Endothelial cell of umbilical vein (primary cell): ENCODE data around the gene CA5A. TPM values are rescaled to one million over a fixed set of nuclear protein-coding genes. Genes with fewer than 3 reads are reported as not detected.

Source experiments
- BruUV-seq: library from RNA; stranded (reverse); fragments of 400-500 nt; replicated peaks from 2 replicates; lab custom pipeline; 2021; lab: Mats Ljungman, UMichigan
- CTCF ChIA-PET: fragments of 300-600, 350-600 bp; sonication (Branson Sonifier 250); formaldehyde crosslinking; loops from one replicate; lab custom pipeline; 2021; ENCODE audit warnings: antibody characterized with exemption, inconsistent platforms; lab: Charles Lee
- POLR2A ChIA-PET: fragments of 300-600, 350-600 bp; sonication (Branson Sonifier 250); formaldehyde crosslinking; loops from one replicate; lab custom pipeline; 2021; ENCODE audit warnings: antibody characterized with exemption, inconsistent platforms; lab: Charles Lee
- DNase-seq: peaks from one replicate; pipeline ENCODE4 v3.0.0-alpha.2; 2011; ENCODE audit warnings: low read depth, low spot score
- FAIRE-seq: peaks from 2 replicates; lab custom pipeline; 2011; peaks lifted over from hg19 to GRCh38; lab: Jason Lieb, UNC
- H2AFZ ChIP-seq: 2 replicates; pipeline ENCODE4 v1.6.0; 2012; ENCODE audit warnings: low read depth, low read length, control low read depth, inconsistent platforms
- H3K27ac ChIP-seq: 2 replicates; pipeline ENCODE4 v1.5.1; 2011; ENCODE audit warnings: low read depth, mild to moderate bottlenecking, control low read depth, low read length, moderate library complexity; ENCODE audit not compliant: insufficient read depth
- H3K27me3 ChIP-seq, 2 experiments: 2 replicates each; pipeline versions ENCODE4 v1.6.0 to v1.6.1; 2011; ENCODE audit warnings: low read length in 2 of 2, mixed read lengths in 1 of 2; ENCODE audit not compliant: control insufficient read depth in 2 of 2, insufficient read depth in 2 of 2
- H3K36me3 ChIP-seq, 2 experiments: 2 replicates in 1 of 2; 3 replicates in 1 of 2; pipeline ENCODE4 v1.5.1; 2011; ENCODE audit warnings: low read length in 2 of 2, mild to moderate bottlenecking in 1 of 2, moderate library complexity in 1 of 2; ENCODE audit not compliant: control insufficient read depth in 2 of 2, insufficient read depth in 2 of 2; ENCODE audit errors: extremely low read depth in 1 of 2
- H3K4me1 ChIP-seq: 3 replicates; pipeline ENCODE4 v1.5.1; 2011; ENCODE audit warnings: mild to moderate bottlenecking, low read length; ENCODE audit not compliant: control insufficient read depth, insufficient read depth; ENCODE audit errors: extremely low read depth
- H3K4me2 ChIP-seq: 2 replicates; pipeline ENCODE4 v1.6.1; 2011; ENCODE audit warnings: low read length, control low read depth, mixed read lengths; ENCODE audit not compliant: insufficient read depth
- H3K4me3 ChIP-seq, 3 experiments: fragments of 200-600 bp in 1 of 3; sonication (generic), shearing (Covaris generic) in 1 of 3; replicated peaks in 1 of 3; 2 replicates each; pipeline ENCODE4 v1.5.1; 2011 to 2016; ENCODE audit warnings: control low read depth in 3 of 3, low read length in 3 of 3, mild to moderate bottlenecking in 2 of 3, inconsistent platforms in 1 of 3, low read depth in 1 of 3, moderate library complexity in 1 of 3; ENCODE audit not compliant: insufficient read depth in 1 of 3
- H3K79me2 ChIP-seq: 2 replicates; pipeline ENCODE4 v1.6.0; 2012; ENCODE audit warnings: low read length, inconsistent platforms; ENCODE audit not compliant: control insufficient read depth, insufficient read depth
- H3K9ac ChIP-seq: replicated peaks from 2 replicates; pipeline ENCODE3; 2011; ENCODE audit warnings: low read length, control low read depth; ENCODE audit not compliant: insufficient read depth; ENCODE audit errors: extremely low read depth
- H3K9me1 ChIP-seq: replicated peaks from 3 replicates; pipeline ENCODE4 v1.6.0; 2011; ENCODE audit warnings: mild to moderate bottlenecking, low read length; ENCODE audit not compliant: control insufficient read depth, insufficient read depth; ENCODE audit errors: extremely low read depth
- H3K9me3 ChIP-seq: replicated peaks from 2 replicates; pipeline ENCODE4 v1.5.1; 2012; ENCODE audit warnings: low read length, inconsistent platforms; ENCODE audit not compliant: control insufficient read depth, insufficient read depth
- H4K20me1 ChIP-seq: replicated peaks from 2 replicates; pipeline ENCODE3; 2011; ENCODE audit warnings: mild to moderate bottlenecking, low read length; ENCODE audit not compliant: control insufficient read depth, insufficient read depth; ENCODE audit errors: extremely low read depth
- EZH2 ChIP-seq: IDR thresholded peaks from 2 replicates; pipeline ENCODE4 v1.6.1; 2012; ENCODE audit warnings: borderline replicate concordance, low read depth, mild to moderate bottlenecking, moderate library complexity, low read length, inconsistent platforms; ENCODE audit not compliant: severe bottlenecking
- FOS ChIP-seq: IDR thresholded peaks from 2 replicates; pipeline ENCODE4 v1.6.1; 2011; ENCODE audit warnings: mild to moderate bottlenecking, low read length, moderate library complexity, borderline replicate concordance; ENCODE audit not compliant: insufficient read depth
- GATA2 ChIP-seq: IDR thresholded peaks from 2 replicates; pipeline ENCODE4 v1.7.0; 2011; ENCODE audit warnings: low read depth, mild to moderate bottlenecking, moderate library complexity, mixed read lengths, low read length; ENCODE audit not compliant: insufficient read length, insufficient read depth
- JUN ChIP-seq: IDR thresholded peaks from 2 replicates; pipeline ENCODE4 v1.6.1; 2011; ENCODE audit warnings: borderline replicate concordance, low read depth; ENCODE audit not compliant: insufficient read length, insufficient read depth
- POLR2A ChIP-seq: IDR thresholded peaks from 2 replicates; pipeline ENCODE4 v1.6.1; 2012; ENCODE audit warnings: low read depth, mild to moderate bottlenecking, control low read depth, low read length
- POLR2AphosphoS5 ChIP-seq: IDR thresholded peaks from 2 replicates; pipeline ENCODE4 v1.6.1; 2012; ENCODE audit warnings: low read depth, mild to moderate bottlenecking, control low read depth, low read length, moderate library complexity; ENCODE audit not compliant: insufficient read depth
- dilution Hi-C: fragments of 300-500 bp; cut with MboI; formaldehyde crosslinking; loops from one replicate; pipeline ENCODE4 v1.15.0; 2019; ENCODE audit warnings: low sequenced_read_pairs; ENCODE audit not compliant: extremely low pct_ligation_motif_present
- intact Hi-C: fragments of 100-400 bp; cut with micrococcal nuclease; formaldehyde crosslinking; loops from one replicate; pipeline ENCODE4 v1.10.0; 2022
- polyA plus RNA-seq, 4 experiments: library from polyadenylated mRNA; depleted of rRNA in 3 of 4; stranded (reverse) in 3 of 4; unstranded in 1 of 4; fragments of >200 nt; gene quantifications; 2 replicates each; pipeline versions ENCODE4 v1.2.1 to v1.2.3, GENCODE V29; 2011 to 2012; ENCODE audit warnings: missing spikeins in 1 of 4
- total RNA-seq: library from RNA; stranded (reverse); gene quantifications from 2 replicates; pipeline ENCODE4 v1.2.3, GENCODE V29; 2021
- TF ChIP-seq, protein P1 (sequence below), 2 donors: IDR thresholded peaks; 1 replicate in 1 of 2; 2 replicates in 1 of 2; pipeline ENCODE4 v1.5.1; 2011; ENCODE audit warnings: low read length in 2 of 2, mild to moderate bottlenecking in 2 of 2, moderate library complexity in 2 of 2, control low read depth in 1 of 2, inconsistent platforms in 1 of 2, low read depth in 1 of 2; ENCODE audit not compliant: insufficient read depth in 1 of 2; ENCODE audit errors: extremely low read depth in 1 of 2

Gene CA5A
- total and polyA plus RNA-seq, 2 donors (not counting 3 experiments of a cell fraction or from before 2014, with no cell fraction given) = not detected

DNA sequence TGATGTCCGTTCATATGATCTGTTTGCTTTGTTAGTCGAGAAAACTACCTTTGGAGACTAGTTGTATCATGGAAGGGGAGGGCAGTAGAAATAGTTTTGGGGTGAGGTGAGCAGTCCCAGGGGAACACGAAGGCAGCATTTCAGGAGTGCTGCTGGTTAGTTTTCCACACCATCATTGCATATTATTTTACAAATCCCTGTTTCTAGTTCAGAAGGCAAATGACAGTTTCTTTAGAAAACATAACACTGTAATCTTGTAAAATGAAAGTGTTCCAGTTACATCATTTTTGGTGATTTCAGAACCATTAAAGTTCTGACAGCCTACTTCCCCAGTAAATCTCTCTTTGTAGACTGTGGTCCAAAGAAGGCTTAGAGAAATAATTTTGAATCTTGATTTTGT lies 40.3 kb upstream of the CA5A start:
- ChIA-PET POLR2A (no interaction called here), CTCF (no interaction called here)
- no peaks in the 10 kb centered on the region for H3K9me1 ChIP-seq
- intact Hi-C loops (no loop called here), dilution Hi-C loops (no loop called here)
- no peak overlapping the region for H3K4me2 ChIP-seq
- H3K9ac ChIP-seq = no peak overlapping the region
- no peaks in the 10 kb centered on the region for H4K20me1 ChIP-seq
- FAIRE-seq = no peak
- no peak overlapping the region for H3K4me3 ChIP-seq
- H3K27me3 ChIP-seq = no peaks in the 10 kb centered on the region
- peaks cover 14% of the 10 kb centered on the region for H3K79me2 ChIP-seq
- H3K36me3 ChIP-seq = no peaks in the 10 kb centered on the region
- no TSS peak for BruUV-seq
- no peak overlapping the region for H2AFZ ChIP-seq
- TF ChIP-seq FOS = no peak
- no peak for TF ChIP-seq JUN
- TF ChIP-seq EZH2 = no peak
- no peak for TF ChIP-seq POLR2A
- TF ChIP-seq, protein P1, sequence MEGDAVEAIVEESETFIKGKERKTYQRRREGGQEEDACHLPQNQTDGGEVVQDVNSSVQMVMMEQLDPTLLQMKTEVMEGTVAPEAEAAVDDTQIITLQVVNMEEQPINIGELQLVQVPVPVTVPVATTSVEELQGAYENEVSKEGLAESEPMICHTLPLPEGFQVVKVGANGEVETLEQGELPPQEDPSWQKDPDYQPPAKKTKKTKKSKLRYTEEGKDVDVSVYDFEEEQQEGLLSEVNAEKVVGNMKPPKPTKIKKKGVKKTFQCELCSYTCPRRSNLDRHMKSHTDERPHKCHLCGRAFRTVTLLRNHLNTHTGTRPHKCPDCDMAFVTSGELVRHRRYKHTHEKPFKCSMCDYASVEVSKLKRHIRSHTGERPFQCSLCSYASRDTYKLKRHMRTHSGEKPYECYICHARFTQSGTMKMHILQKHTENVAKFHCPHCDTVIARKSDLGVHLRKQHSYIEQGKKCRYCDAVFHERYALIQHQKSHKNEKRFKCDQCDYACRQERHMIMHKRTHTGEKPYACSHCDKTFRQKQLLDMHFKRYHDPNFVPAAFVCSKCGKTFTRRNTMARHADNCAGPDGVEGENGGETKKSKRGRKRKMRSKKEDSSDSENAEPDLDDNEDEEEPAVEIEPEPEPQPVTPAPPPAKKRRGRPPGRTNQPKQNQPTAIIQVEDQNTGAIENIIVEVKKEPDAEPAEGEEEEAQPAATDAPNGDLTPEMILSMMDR (IDR thresholded peaks at IDR 0.05; ENCODE audit: extremely low read depth in 1 of 2, insufficient read depth in 1 of 2, low read depth in 1 of 2, low read length in 2 of 2) = no peak
- TF ChIP-seq GATA2 = no peak
- TF ChIP-seq POLR2AphosphoS5 = no peak
- DNase-seq = no peak
- H3K9me3 ChIP-seq = no peaks in the 10 kb centered on the region
- no peaks in the 10 kb centered on the region for H3K4me1 ChIP-seq
- no peak overlapping the region for H3K27ac ChIP-seq
